Choroid plexus epithelial cell (primary cell): ENCODE data around the gene ARFIP1.

ENCODE experiments used
- DNase-seq: peaks from one replicate; pipeline ENCODE4 v3.0.0-alpha.2; 2010; ENCODE audit warnings: low read depth
- H3K4me3 ChIP-seq: 2 replicates; pipeline ENCODE4 v1.5.1; 2011; ENCODE audit warnings: low read depth, mild to moderate bottlenecking, control low read depth, low read length, moderate library complexity
- TF ChIP-seq, protein P1 (sequence below): conservative IDR thresholded peaks from 2 replicates; pipeline ENCODE4 v1.5.1; 2011; ENCODE audit warnings: low read depth, mild to moderate bottlenecking, control low read depth, inconsistent platforms, low read length, moderate library complexity

The ARFIP1 gene

GRCh38 chr4:152917543-152918395 is 138.0 kb downstream of the ARFIP1 start:
- no peak overlapping the region for H3K4me3 ChIP-seq
- TF ChIP-seq, protein P1, sequence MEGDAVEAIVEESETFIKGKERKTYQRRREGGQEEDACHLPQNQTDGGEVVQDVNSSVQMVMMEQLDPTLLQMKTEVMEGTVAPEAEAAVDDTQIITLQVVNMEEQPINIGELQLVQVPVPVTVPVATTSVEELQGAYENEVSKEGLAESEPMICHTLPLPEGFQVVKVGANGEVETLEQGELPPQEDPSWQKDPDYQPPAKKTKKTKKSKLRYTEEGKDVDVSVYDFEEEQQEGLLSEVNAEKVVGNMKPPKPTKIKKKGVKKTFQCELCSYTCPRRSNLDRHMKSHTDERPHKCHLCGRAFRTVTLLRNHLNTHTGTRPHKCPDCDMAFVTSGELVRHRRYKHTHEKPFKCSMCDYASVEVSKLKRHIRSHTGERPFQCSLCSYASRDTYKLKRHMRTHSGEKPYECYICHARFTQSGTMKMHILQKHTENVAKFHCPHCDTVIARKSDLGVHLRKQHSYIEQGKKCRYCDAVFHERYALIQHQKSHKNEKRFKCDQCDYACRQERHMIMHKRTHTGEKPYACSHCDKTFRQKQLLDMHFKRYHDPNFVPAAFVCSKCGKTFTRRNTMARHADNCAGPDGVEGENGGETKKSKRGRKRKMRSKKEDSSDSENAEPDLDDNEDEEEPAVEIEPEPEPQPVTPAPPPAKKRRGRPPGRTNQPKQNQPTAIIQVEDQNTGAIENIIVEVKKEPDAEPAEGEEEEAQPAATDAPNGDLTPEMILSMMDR: no peak
- no peak for DNase-seq

GRCh38 chr4:152919826-152920225 is 140.1 kb downstream of the ARFIP1 start:
- no peak for DNase-seq
- H3K4me3 ChIP-seq: no peak overlapping the region
- TF ChIP-seq, protein P1: no peak

GRCh38 chr4:152920768-152921167 is 141.0 kb downstream of the ARFIP1 start:
- TF ChIP-seq, protein P1: no peak
- H3K4me3 ChIP-seq: no peak overlapping the region
- DNase-seq: no peak

- TF ChIP-seq, protein P1: no peak
- no peak overlapping the region for H3K4me3 ChIP-seq
- DNase-seq: no peak
These were observed 141.5 kb downstream of the ARFIP1 start for GRCh38 chr4:152921284-152921683.

- TF ChIP-seq, protein P1: no peak
- H3K4me3 ChIP-seq: no peak overlapping the region
- no peak for DNase-seq
These were observed 146.1 kb downstream of the ARFIP1 start for GRCh38 chr4:152925851-152926250.

DNA sequence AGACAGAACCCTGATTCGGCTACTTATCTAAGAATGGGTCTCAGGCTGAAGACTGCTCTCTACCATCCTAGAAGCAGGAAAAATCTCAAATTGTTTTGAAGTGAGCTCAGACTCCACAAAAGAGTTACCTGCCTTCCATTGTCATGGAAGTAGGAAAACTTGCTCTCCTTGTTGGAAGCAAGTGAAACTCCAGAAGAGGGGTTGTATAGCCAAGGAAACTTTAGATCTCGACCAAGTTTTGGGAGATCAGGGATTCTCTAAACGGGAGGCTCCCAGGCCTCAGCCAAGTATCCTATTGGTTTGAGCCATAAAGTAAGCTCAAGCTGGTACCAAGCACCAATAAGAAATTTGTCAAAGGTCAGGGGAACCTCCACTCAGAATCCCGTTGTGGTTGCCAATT is 147.2 kb downstream of the ARFIP1 start:
- TF ChIP-seq, protein P1: no peak
- DNase-seq: no peak
- H3K4me3 ChIP-seq: no peak overlapping the region

DNA sequence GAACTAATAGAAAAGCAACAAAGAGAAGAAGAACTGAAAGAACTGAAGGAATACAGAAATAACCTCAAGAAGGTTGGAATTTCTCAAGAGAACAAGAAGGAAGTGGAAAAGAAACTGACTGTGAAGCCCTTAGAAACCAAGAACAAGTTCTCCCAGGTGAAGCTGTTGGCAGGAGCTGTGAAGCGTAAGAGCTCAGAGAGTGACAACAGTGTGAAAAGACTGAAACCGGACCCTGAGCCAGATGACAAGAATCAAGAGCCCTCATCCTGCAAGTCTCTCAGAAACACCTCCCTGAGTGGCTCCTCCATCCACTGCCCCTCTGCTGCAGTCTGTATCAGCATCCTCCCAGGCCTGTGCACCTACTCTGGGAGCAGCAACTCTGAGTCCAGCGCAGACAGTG is 148.0 kb downstream of the ARFIP1 start:
- DNase-seq: no peak
- TF ChIP-seq, protein P1: no peak
- no peak overlapping the region for H3K4me3 ChIP-seq
